Left lung (tissue), 10 donors: ENCODE data around the gene RTF1. TPM values are rescaled to one million over a fixed set of nuclear protein-coding genes. Genes with fewer than 3 reads are reported as not detected.

Experiments
- ATAC-seq: fragments of 200-7000 bp; cut with Tn5 transposase; one replicate; pipeline ENCODE4 v1.9.1; 2020; ENCODE audit warnings: moderate library complexity
- DNase-seq, 4 donors: peaks; one replicate each; pipeline ENCODE4 v3.0.0-alpha.2; 2013 to 2020
- H3K27ac ChIP-seq, 2 donors: fragments of 200-600 bp; sonication (generic) in 1 of 2; one replicate each; pipeline versions ENCODE4 v1.5.0 to v1.8.0; 2020 to 2021
- H3K27me3 ChIP-seq, 2 donors: fragments of 200-600 bp; sonication (generic) in 1 of 2; one replicate each; pipeline versions ENCODE4 v1.5.0 to v1.8.0; 2020 to 2021
- H3K36me3 ChIP-seq, 2 donors: fragments of 200-600 bp; sonication (generic) in 1 of 2; one replicate each; pipeline versions ENCODE4 v1.5.0 to v1.8.0; 2020 to 2021
- H3K4me1 ChIP-seq, 2 donors: fragments of 200-600 bp; one replicate each; pipeline ENCODE4 v1.8.0; 2021
- H3K4me3 ChIP-seq, 2 donors: fragments of 200-600 bp; sonication (generic) in 1 of 2; one replicate each; pipeline versions ENCODE4 v1.5.0 to v1.8.0; 2020 to 2021; ENCODE audit warnings: mild to moderate bottlenecking in 1 of 2
- H3K9me3 ChIP-seq, 2 donors: fragments of 200-600 bp; sonication (generic) in 1 of 2; one replicate each; pipeline versions ENCODE4 v1.5.0 to v1.8.0; 2020 to 2021
- CTCF ChIP-seq, 2 donors: fragments of 200-600 bp; sonication (generic) in 1 of 2; IDR thresholded peaks; one replicate each; pipeline versions ENCODE4 v1.5.0 to v1.8.0; 2021; ENCODE audit warnings: antibody characterized with exemption in 2 of 2
- intact Hi-C, 2 donors: fragments of 100-400 bp; cut with DNase I; formaldehyde crosslinking; loops; one replicate each; pipeline versions ENCODE4 v1.11.2 to v1.14.2; 2022
- polyA plus RNA-seq, 6 donors: library from polyadenylated mRNA; unstranded; fragments of 120-200 nt; gene quantifications; one replicate each; pipeline ENCODE4 v1.2.1, GENCODE V29; 2013; ENCODE audit not compliant: insufficient read length in 6 of 6
- total RNA-seq, 2 donors: library from RNA; stranded (reverse); fragmentation: NEBNext Ultra II Directional; extraction: Animal tissue kit (Norgen Biotek cat#: 25700); gene quantifications; one replicate each; pipeline ENCODE4 v1.2.1, GENCODE V29; 2021
- donor health status: DM: no; HTN: yes; CAD: no.
- donor health status: DM: no; HTN: no; CAD: no.

Gene RTF1
- total and polyA plus RNA-seq, 8 donors = 22.3 to 70.6 (median 69.2) TPM

DNA sequence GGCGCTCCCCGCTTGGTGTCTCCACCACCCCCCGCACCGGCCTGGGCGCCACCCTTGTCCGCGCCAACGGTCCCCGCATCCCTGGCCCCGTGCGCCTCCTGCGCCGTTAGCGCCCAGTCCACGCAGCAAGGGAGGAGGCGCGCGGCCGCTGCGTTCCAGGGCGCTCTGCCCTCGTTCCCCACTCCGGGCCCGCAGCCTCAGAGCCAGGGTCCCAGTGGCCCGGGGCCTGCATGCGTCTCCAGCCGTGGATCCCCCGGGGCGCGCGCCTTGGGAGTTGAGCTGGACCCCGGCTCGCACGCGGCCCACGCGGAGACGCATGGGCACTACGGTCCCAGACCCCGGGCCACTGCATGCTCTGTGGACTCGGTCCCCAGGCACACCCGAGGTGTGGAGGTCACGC is 69.4 kb downstream of the RTF1 start:
- DNase-seq = no peak
- peaks cover 0 to 16% of the 10 kb centered on the region in 2 donors for H3K27me3 ChIP-seq
- no peaks in the 10 kb centered on the region for H3K9me3 ChIP-seq
- no peak overlapping the region for H3K27ac ChIP-seq
- H3K36me3 ChIP-seq = peaks cover 0 to 25% of the 10 kb centered on the region in 2 donors
- no peak for ATAC-seq
- H3K4me1 ChIP-seq = no peaks in the 10 kb centered on the region
- TF ChIP-seq CTCF (IDR thresholded peaks at IDR 0.05) = no peak
- no peak overlapping the region for H3K4me3 ChIP-seq
- intact Hi-C loops = no loop called here

- TF ChIP-seq CTCF (IDR thresholded peaks at IDR 0.05) = no peak
- no peak overlapping the region for H3K4me3 ChIP-seq
- H3K9me3 ChIP-seq = no peaks in the 10 kb centered on the region
- no peak overlapping the region for H3K27ac ChIP-seq
- peaks cover under 1 to 3% of the 10 kb centered on the region in 2 donors for H3K4me1 ChIP-seq
- H3K36me3 ChIP-seq = peaks cover 0 to 14% of the 10 kb centered on the region in 2 donors
- intact Hi-C loops = no loop called here
- DNase-seq (no peak), ATAC-seq (no peak)
- peaks cover 0 to 27% of the 10 kb centered on the region in 2 donors for H3K27me3 ChIP-seq
These were observed 70.5 kb downstream of the RTF1 start for GRCh38 chr15:41487381-41487780.

DNA sequence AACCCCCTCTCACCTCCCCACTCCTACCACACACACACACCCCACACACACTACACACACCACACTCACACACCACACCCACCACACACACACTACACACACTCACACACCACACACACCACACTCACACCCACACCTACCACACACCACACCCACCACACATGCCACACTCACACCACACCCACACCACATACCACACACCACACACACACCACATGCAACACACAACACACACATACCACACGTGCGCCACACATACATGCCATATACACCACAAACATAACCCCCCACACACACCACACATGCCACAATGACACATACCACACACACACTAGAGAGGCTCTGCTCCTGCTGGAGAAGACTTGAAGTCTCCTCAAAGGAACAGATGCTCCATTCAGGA is 70.9 kb downstream of the RTF1 start:
- H3K27me3 ChIP-seq = peaks cover 0 to 31% of the 10 kb centered on the region in 2 donors
- no peak for TF ChIP-seq CTCF (IDR thresholded peaks at IDR 0.05)
- peaks cover 5 to 7% of the 10 kb centered on the region in 2 donors for H3K4me1 ChIP-seq
- DNase-seq = no peak
- peaks cover 0 to 10% of the 10 kb centered on the region in 2 donors for H3K36me3 ChIP-seq
- no peak overlapping the region for H3K27ac ChIP-seq
- intact Hi-C loops = no loop called here
- no peak for ATAC-seq
- H3K4me3 ChIP-seq = no peak overlapping the region
- no peaks in the 10 kb centered on the region for H3K9me3 ChIP-seq

DNA sequence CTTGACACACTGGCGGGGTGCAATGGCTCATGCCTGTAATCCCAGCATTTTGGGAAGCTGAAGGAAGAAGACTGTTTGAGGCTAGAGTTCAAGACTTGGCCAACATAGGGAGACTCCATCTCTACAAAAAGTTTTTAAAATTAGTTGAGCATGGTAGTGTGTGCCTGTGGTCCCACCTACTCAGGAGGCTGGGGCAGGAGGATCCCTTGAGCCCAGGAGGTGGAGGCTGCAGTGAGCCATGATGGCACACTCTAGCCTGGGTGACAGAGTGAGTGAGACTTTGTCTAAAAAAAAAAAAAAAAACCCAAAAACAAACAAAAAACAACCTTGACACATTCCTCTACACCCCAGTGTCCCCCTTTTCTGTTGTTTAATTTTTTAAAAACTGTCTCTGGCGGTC is 72.7 kb downstream of the RTF1 start:
- intact Hi-C loops = no loop called here
- Histone ChIP-seq H3K27me3 (peaks cover 7 to 48% of the 10 kb centered on the region in 2 donors), H3K4me1 (peaks cover 17 to 23% of the 10 kb centered on the region in 2 donors), H3K27ac (no peak overlapping the region), H3K36me3 (no peaks in the 10 kb centered on the region), H3K9me3 (no peaks in the 10 kb centered on the region), H3K4me3 (no peak overlapping the region)
- DNase-seq (no peak), ATAC-seq (no peak)
- TF ChIP-seq CTCF (IDR thresholded peaks at IDR 0.05) = no peak

- TF ChIP-seq CTCF (IDR thresholded peaks at IDR 0.05) = no peak
- intact Hi-C loops = no loop called here
- Histone ChIP-seq H3K27me3 (peaks cover 14 to 55% of the 10 kb centered on the region in 2 donors), H3K36me3 (no peaks in the 10 kb centered on the region), H3K4me3 (no peak overlapping the region), H3K9me3 (no peaks in the 10 kb centered on the region), H3K4me1 (peaks cover 25 to 30% of the 10 kb centered on the region in 2 donors), H3K27ac (no peak overlapping the region)
- ATAC-seq = no peak
- no peak for DNase-seq
These were observed 73.5 kb downstream of the RTF1 start for GRCh38 chr15:41490355-41490754.
